ENCODE results near the gene HOXA3.

The HOXA3 gene

GRCh38 chr7:27068259-27068658, 84.1 kb downstream of the HOXA3 start (continued):
- no peak for TF ChIP-seq TSHZ2 (CRISPR knock-in tag; IDR thresholded peaks at IDR 0.05)
- no peak for TF ChIP-seq PPARA (CRISPR knock-in tag; IDR thresholded peaks at IDR 0.05; ENCODE audit: borderline replicate concordance)
- no peak for TF ChIP-seq ISL1 (CRISPR knock-in tag; IDR thresholded peaks at IDR 0.05)
- no peak for TF ChIP-seq BACH2 (CRISPR knock-in tag; IDR thresholded peaks at IDR 0.05; ENCODE audit: borderline replicate concordance)
- no peak for TF ChIP-seq GLIS3 (CRISPR knock-in tag; IDR thresholded peaks at IDR 0.05)
- no peak for TF ChIP-seq ZNF70 (CRISPR knock-in tag; IDR thresholded peaks at IDR 0.05)
- TF ChIP-seq TCF4 (CRISPR knock-in tag; IDR thresholded peaks at IDR 0.05; ENCODE audit: borderline replicate concordance), result no peak

- ATAC-seq, result no peak
- TF ChIP-seq CREB5 (CRISPR knock-in tag; IDR thresholded peaks at IDR 0.05; ENCODE audit: low read depth), result no peak
Observed at GRCh38 chr7:27066148-27066547, 86.2 kb downstream of the HOXA3 start.

- ATAC-seq, result no peak
- TF ChIP-seq TOX (CRISPR knock-in tag; IDR thresholded peaks at IDR 0.05; ENCODE audit: borderline replicate concordance) (no peak), ESRRG (CRISPR knock-in tag; IDR thresholded peaks at IDR 0.05) (no peak)
Observed at GRCh38 chr7:27065709-27066108, 86.7 kb downstream of the HOXA3 start.

GRCh38 chr7:27064661-27065060, 87.7 kb downstream of the HOXA3 start:
- ATAC-seq, result no peak
- no peak for TF ChIP-seq PPARA (CRISPR knock-in tag; IDR thresholded peaks at IDR 0.05; ENCODE audit: borderline replicate concordance)
- no peak for TF ChIP-seq CREB5 (CRISPR knock-in tag; IDR thresholded peaks at IDR 0.05; ENCODE audit: low read depth)
- TF ChIP-seq PATZ1 (CRISPR knock-in tag; IDR thresholded peaks at IDR 0.05; ENCODE audit: borderline replicate concordance), result no peak
- no peak for TF ChIP-seq TCF4 (CRISPR knock-in tag; IDR thresholded peaks at IDR 0.05; ENCODE audit: borderline replicate concordance)
- TF ChIP-seq ISL1 (CRISPR knock-in tag; IDR thresholded peaks at IDR 0.05), result no peak
- no peak for TF ChIP-seq GLIS3 (CRISPR knock-in tag; IDR thresholded peaks at IDR 0.05)
- no peak for TF ChIP-seq CSDC2 (CRISPR knock-in tag; IDR thresholded peaks at IDR 0.05)
- no peak for TF ChIP-seq ZC3H10 (CRISPR knock-in tag; IDR thresholded peaks at IDR 0.05)
- TF ChIP-seq OSR1 (CRISPR knock-in tag; IDR thresholded peaks at IDR 0.05), result no peak
- no peak for TF ChIP-seq ARNTL (CRISPR knock-in tag; IDR thresholded peaks at IDR 0.05; ENCODE audit: borderline replicate concordance, low read depth)
- TF ChIP-seq SNAI2 (CRISPR knock-in tag; IDR thresholded peaks at IDR 0.05), result no peak
- no peak for TF ChIP-seq TOX (CRISPR knock-in tag; IDR thresholded peaks at IDR 0.05; ENCODE audit: borderline replicate concordance)
- no peak for TF ChIP-seq ZNF565 (CRISPR knock-in tag; conservative IDR thresholded peaks at IDR 0.05; ENCODE audit: low read depth)

GRCh38 chr7:27064159-27064558, 88.2 kb downstream of the HOXA3 start:
- ATAC-seq, result no peak
- TF ChIP-seq ZFP30 (CRISPR knock-in tag; IDR thresholded peaks at IDR 0.05), result no peak
- no peak for TF ChIP-seq ESRRG (CRISPR knock-in tag; IDR thresholded peaks at IDR 0.05)
- TF ChIP-seq ZC3H10 (CRISPR knock-in tag; IDR thresholded peaks at IDR 0.05), result no peak
- TF ChIP-seq BACH2 (CRISPR knock-in tag; IDR thresholded peaks at IDR 0.05; ENCODE audit: borderline replicate concordance), result no peak
- no peak for TF ChIP-seq CSRNP3 (CRISPR knock-in tag; IDR thresholded peaks at IDR 0.05)
- TF ChIP-seq ZNF8 (CRISPR knock-in tag; IDR thresholded peaks at IDR 0.05), result no peak
- no peak for TF ChIP-seq GLIS3 (CRISPR knock-in tag; IDR thresholded peaks at IDR 0.05)
- TF ChIP-seq ARNTL (CRISPR knock-in tag; IDR thresholded peaks at IDR 0.05; ENCODE audit: borderline replicate concordance, low read depth), result no peak
- TF ChIP-seq SNAI2 (CRISPR knock-in tag; IDR thresholded peaks at IDR 0.05), result no peak
